GM23248 (cell line): ENCODE measurements around the gene HDHD3. TPM values are rescaled to one million over a fixed set of nuclear protein-coding genes. Genes with fewer than 3 reads are reported as not detected.

Source experiments
- DNase-seq: peaks from one replicate; pipeline ENCODE4 v3.0.0-alpha.2; 2015
- H2AFZ ChIP-seq: fragments of 200-600 bp; sonication (generic); 2 replicates; pipeline ENCODE4 v1.6.1; 2016; ENCODE audit warnings: antibody characterized with exemption
- H3F3A ChIP-seq: fragments of 200-600 bp; sonication (generic); 2 replicates; pipeline ENCODE4 v1.6.1; 2016; ENCODE audit warnings: mild to moderate bottlenecking, antibody characterized with exemption, mixed run types; ENCODE audit not compliant: insufficient read depth
- H3K27ac ChIP-seq: fragments of 200-600 bp; sonication (generic); 2 replicates; pipeline ENCODE4 v1.5.1; 2016; ENCODE audit warnings: mild to moderate bottlenecking
- H3K27me3 ChIP-seq: fragments of 200-600 bp; sonication (generic); replicated peaks from 2 replicates; pipeline ENCODE4 v1.6.1; 2016; ENCODE audit warnings: mild to moderate bottlenecking; ENCODE audit not compliant: insufficient read depth
- H3K36me3 ChIP-seq: fragments of 200-600 bp; sonication (generic); 2 replicates; pipeline ENCODE4 v1.6.1; 2016; ENCODE audit warnings: low read depth, mild to moderate bottlenecking
- H3K4me1 ChIP-seq: fragments of 200-600 bp; sonication (generic); 2 replicates; pipeline ENCODE4 v1.6.1; 2016; ENCODE audit warnings: mild to moderate bottlenecking; ENCODE audit not compliant: insufficient read depth
- H3K4me2 ChIP-seq: fragments of 200-600 bp; sonication (generic); one replicate; pipeline ENCODE4 v1.6.1; 2016; ENCODE audit warnings: mild to moderate bottlenecking; ENCODE audit not compliant: unreplicated experiment
- H3K4me3 ChIP-seq: fragments of 200-600 bp; sonication (generic); 2 replicates; pipeline ENCODE4 v1.5.1; 2016; ENCODE audit warnings: mild to moderate bottlenecking
- H3K79me2 ChIP-seq: fragments of 200-600 bp; sonication (generic); 2 replicates; pipeline ENCODE4 v1.6.1; 2016; ENCODE audit warnings: mild to moderate bottlenecking; ENCODE audit not compliant: insufficient read depth
- H3K9ac ChIP-seq: fragments of 200-600 bp; sonication (generic); 2 replicates; pipeline ENCODE4 v1.6.1; 2016; ENCODE audit warnings: mild to moderate bottlenecking
- H3K9me2 ChIP-seq: fragments of 200-600 bp; sonication (generic); 2 replicates; pipeline ENCODE4 v1.6.1; 2016; ENCODE audit warnings: mixed run types, mild to moderate bottlenecking, moderate library complexity; ENCODE audit not compliant: insufficient read depth
- H3K9me3 ChIP-seq: fragments of 200-600 bp; sonication (generic); one replicate; pipeline ENCODE4 v1.6.1; 2017; ENCODE audit warnings: low read depth
- H4K20me1 ChIP-seq: fragments of 200-600 bp; sonication (generic); 2 replicates; pipeline ENCODE4 v1.6.0; 2016; ENCODE audit not compliant: insufficient read depth
- EZH2 ChIP-seq: fragments of 200-600 bp; sonication (generic); IDR thresholded peaks from 2 replicates; pipeline ENCODE4 v1.6.1; 2018; ENCODE audit warnings: antibody characterized with exemption, mild to moderate bottlenecking; ENCODE audit not compliant: insufficient read depth, poor library complexity, severe bottlenecking
- EZH2phosphoT487 ChIP-seq: fragments of 200-600 bp; sonication (generic); IDR thresholded peaks from 2 replicates; pipeline ENCODE4 v1.6.1; 2018; ENCODE audit warnings: antibody characterized with exemption, moderate library complexity, mild to moderate bottlenecking, low read depth; ENCODE audit not compliant: insufficient read depth
- WGBS, 2 experiments: methylation state at CpG; one replicate each; pipeline ENCODE4 v1.1.6; 2015 to 2017; ENCODE audit warnings: low lambda C conversion rate in 2 of 2, low coverage in 1 of 2; ENCODE audit errors: missing lambda C conversion rate in 2 of 2; 5-methylcytosine and 5-hydroxymethylcytosine counted together
- in situ Hi-C: fragments of 300-500 bp; cut with MboI; formaldehyde crosslinking; loops from 2 replicates; pipeline ENCODE4 v1.15.0; 2020
- polyA plus RNA-seq: library from polyadenylated mRNA; unstranded; fragments of >200 nt; fragmentation: Nextera tagmentation; extraction: Ambion mirVana; gene quantifications from 2 replicates; pipeline ENCODE4 v1.2.1, GENCODE V29; 2016
- total RNA-seq: library from RNA; depleted of rRNA; stranded (reverse); fragments of >200 nt; shearing (Covaris generic); gene quantifications from 2 replicates; pipeline ENCODE4 v1.2.3, GENCODE V29; 2014

HDHD3 gene
- total and polyA plus RNA-seq, 2 experiments from 2014 or later, result 8.3 to 13.2 TPM

DNA sequence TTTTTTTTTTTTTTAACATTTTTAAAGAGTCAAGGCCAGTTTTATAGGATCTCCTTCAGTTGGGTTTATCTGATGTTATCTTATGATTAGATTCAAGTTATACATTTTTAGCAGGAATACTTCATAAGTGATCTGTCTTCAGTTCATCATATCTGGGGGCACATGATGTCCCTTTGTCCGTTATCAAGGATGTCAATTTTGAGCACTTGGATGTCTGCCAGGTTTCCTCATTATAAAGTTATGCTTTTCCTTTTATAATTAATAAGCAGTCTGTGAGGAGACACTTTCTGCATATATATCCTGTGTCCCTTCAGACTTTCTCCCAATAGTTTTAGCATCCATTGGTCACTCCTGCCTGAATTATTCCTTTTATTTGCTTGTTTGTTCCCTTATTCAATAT lies 11.8 kb downstream of the HDHD3 start:
- WGBS, 2 experiments, result 60 to 65% methylated on average over 1 of the region's 1 CpG
- Histone ChIP-seq H3K79me2 (no peaks in the 10 kb centered on the region), H3K9me2 (no peaks in the 10 kb centered on the region), H3F3A (no peaks in the 10 kb centered on the region), H3K4me3 (no peak overlapping the region), H3K9me3 (no peaks in the 10 kb centered on the region), H3K4me1 (no peaks in the 10 kb centered on the region), H3K27me3 (0 out of 2 replicates have a peak, but pooled peaks cover 3% of the 10 kb centered on the region), H3K9ac (no peak overlapping the region), H2AFZ (no peak overlapping the region), H4K20me1 (no peaks in the 10 kb centered on the region), H3K36me3 (no peaks in the 10 kb centered on the region), H3K4me2 (no peak overlapping the region), H3K27ac (no peak overlapping the region)
- DNase-seq, result no peak
- no peak for TF ChIP-seq EZH2
- in situ Hi-C loops, result no loop called here

- H3K9me3 ChIP-seq, result no peaks in the 10 kb centered on the region
- TF ChIP-seq EZH2 (no peak), EZH2phosphoT487 (no peak)
- H3K4me2 ChIP-seq, result no peak overlapping the region
- H3K9me2 ChIP-seq, result no peaks in the 10 kb centered on the region
- no peaks in the 10 kb centered on the region for H3K4me1 ChIP-seq
- no peak overlapping the region for H2AFZ ChIP-seq
- H3K27me3 ChIP-seq, result peaks cover 11% of the 10 kb centered on the region
- no peaks in the 10 kb centered on the region for H3F3A ChIP-seq
- no peak overlapping the region for H3K4me3 ChIP-seq
- H4K20me1 ChIP-seq, result no peaks in the 10 kb centered on the region
- in situ Hi-C loops, result no loop called here
- WGBS, 2 experiments, result 63 to 64% methylated on average over 3 of the region's 3 CpGs
- H3K36me3 ChIP-seq, result no peaks in the 10 kb centered on the region
- no peaks in the 10 kb centered on the region for H3K79me2 ChIP-seq
- no peak overlapping the region for H3K9ac ChIP-seq
- no peak for DNase-seq
- no peak overlapping the region for H3K27ac ChIP-seq
Measured at GRCh38 chr9:113363336-113363735, 13.4 kb downstream of the HDHD3 start.

- no peaks in the 10 kb centered on the region for H3F3A ChIP-seq
- H3K27ac ChIP-seq, result no peak overlapping the region
- H3K9me3 ChIP-seq, result no peaks in the 10 kb centered on the region
- H3K9me2 ChIP-seq, result no peaks in the 10 kb centered on the region
- DNase-seq, result no peak
- WGBS, 2 experiments, result 44 to 50% methylated on average over 7 of the region's 7 CpGs
- in situ Hi-C loops, result no loop called here
- no peak overlapping the region for H2AFZ ChIP-seq
- no peaks in the 10 kb centered on the region for H4K20me1 ChIP-seq
- H3K27me3 ChIP-seq, result peaks cover 23% of the 10 kb centered on the region
- no peak overlapping the region for H3K4me3 ChIP-seq
- TF ChIP-seq EZH2 (no peak), EZH2phosphoT487 (no peak)
- no peak overlapping the region for H3K4me2 ChIP-seq
- no peaks in the 10 kb centered on the region for H3K79me2 ChIP-seq
- H3K36me3 ChIP-seq, result no peaks in the 10 kb centered on the region
- H3K9ac ChIP-seq, result no peak overlapping the region
- H3K4me1 ChIP-seq, result no peaks in the 10 kb centered on the region
Measured at GRCh38 chr9:113361304-113362018, 15.3 kb downstream of the HDHD3 start.

DNA sequence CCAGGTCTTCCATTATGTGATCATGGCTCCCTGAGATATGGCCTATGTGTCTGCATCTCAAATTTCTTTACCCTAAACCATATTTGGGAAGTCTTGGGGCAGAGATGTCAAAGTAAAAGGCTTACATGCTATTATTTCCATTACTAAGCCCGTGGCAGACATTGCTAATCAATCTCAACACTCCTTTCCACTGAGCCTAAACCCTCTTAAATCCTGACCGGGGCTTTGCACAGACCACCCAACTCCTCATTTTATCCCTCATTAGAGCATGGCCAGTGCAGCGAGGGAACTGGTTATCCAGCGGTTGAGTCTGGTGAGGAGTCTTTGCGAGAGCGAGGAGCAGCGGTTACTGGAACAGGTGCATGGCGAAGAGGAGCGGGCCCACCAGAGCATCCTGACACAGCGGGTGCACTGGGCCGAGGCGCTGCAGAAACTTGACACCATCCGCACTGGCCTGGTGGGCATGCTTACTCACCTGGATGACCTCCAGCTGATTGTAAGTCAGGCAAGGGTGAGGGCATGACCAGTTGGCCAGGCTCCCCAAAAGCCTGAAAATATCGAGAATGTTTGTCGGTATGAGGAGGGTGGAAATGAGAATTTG lies 16.4 kb downstream of the HDHD3 start:
- Histone ChIP-seq H3K9me3 (no peaks in the 10 kb centered on the region), H3K27me3 (peaks cover 27% of the 10 kb centered on the region), H3K9ac (no peak overlapping the region), H3F3A (no peaks in the 10 kb centered on the region), H3K4me1 (no peaks in the 10 kb centered on the region), H3K4me3 (no peak overlapping the region), H3K79me2 (no peaks in the 10 kb centered on the region), H3K9me2 (no peaks in the 10 kb centered on the region), H2AFZ (no peak overlapping the region), H3K4me2 (no peak overlapping the region), H3K27ac (no peak overlapping the region), H4K20me1 (no peaks in the 10 kb centered on the region), H3K36me3 (no peaks in the 10 kb centered on the region)
- TF ChIP-seq EZH2, result no peak
- TF ChIP-seq EZH2phosphoT487, result no peak
- no peak for DNase-seq
- in situ Hi-C loops, result no loop called here
- WGBS, 2 experiments, result 85 to 89% methylated on average over 15 of the region's 15 CpGs
